Stimulated activated memory B cell treated with anti-CD40 and anti-IgM and Interleukin-4, amounts not matched to agents 10 μg/mL and 1 μg/mL and 100 μg/mL, for 72 hours (primary cell): ENCODE results near the gene EPB41.
A peak's percentile ranks its signal among the peaks of the same experiment; 100 is the strongest.
"Not testable (repeated sequence)": the region's sequence is repeated elsewhere in the genome, so short reads cannot be mapped to it uniquely, and the experiment has no call there.

ENCODE experiments used
- ATAC-seq: fragments of 150-1000 bp; cut with Tn5 transposase; 2 replicates; pipeline ENCODE4 v1.10.0; 2021
- H3K27ac Mint-ChIP-seq: one replicate; pipeline ENCODE4 v1.8.0; 2022; ENCODE audit warnings: mild to moderate bottlenecking, mixed read lengths
- H3K27me3 Mint-ChIP-seq: one replicate; pipeline ENCODE4 v1.8.0; 2022; ENCODE audit warnings: mixed read lengths
- H3K36me3 Mint-ChIP-seq: one replicate; pipeline ENCODE4 v1.8.0; 2022; ENCODE audit warnings: mixed read lengths
- H3K4me1 Mint-ChIP-seq: one replicate; pipeline ENCODE4 v1.8.0; 2022; ENCODE audit warnings: mixed read lengths
- H3K4me3 Mint-ChIP-seq: one replicate; pipeline ENCODE4 v1.8.0; 2022; ENCODE audit warnings: mild to moderate bottlenecking, moderate library complexity, mixed read lengths
- H3K9me3 Mint-ChIP-seq: one replicate; pipeline ENCODE4 v1.8.0; 2022; ENCODE audit warnings: mixed read lengths

EPB41 gene

DNA sequence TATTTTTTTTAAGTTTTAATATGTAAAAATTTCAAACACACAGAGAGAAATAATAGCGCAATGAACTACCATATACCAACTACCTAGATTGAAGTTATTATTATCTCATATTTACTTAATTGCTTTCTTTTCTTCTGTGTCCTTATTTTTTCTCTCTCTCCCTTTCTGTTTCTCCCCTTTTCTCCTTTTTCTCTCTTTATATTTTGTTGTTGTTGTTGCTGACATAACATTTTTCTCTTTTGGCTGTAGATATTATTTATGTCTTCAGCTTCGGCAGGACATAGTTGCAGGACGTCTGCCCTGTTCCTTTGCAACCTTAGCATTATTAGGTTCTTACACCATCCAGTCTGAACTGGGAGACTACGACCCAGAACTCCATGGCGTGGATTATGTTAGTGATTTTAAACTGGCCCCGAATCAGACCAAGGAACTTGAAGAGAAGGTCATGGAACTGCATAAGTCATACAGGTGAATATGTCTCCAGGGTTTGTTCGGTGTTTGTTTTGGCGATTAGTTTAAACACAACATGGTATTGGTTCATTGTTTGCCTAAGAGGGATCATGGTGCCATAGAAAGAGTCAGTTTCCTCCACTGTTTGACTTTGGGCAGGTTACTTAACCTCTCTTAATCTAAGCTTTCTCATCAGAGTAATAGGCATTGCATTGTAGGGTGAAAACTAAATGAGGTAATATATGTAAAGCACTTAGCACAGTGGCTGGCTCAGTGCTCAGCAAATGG, 103.8 kb downstream of the EPB41 start:
- H3K27me3 Mint-ChIP-seq, result no peaks in the 10 kb centered on the region
- H3K36me3 Mint-ChIP-seq, result peaks cover 24% of the 10 kb centered on the region
- no peaks in the 10 kb centered on the region for H3K9me3 Mint-ChIP-seq
- H3K4me1 Mint-ChIP-seq, result no peaks in the 10 kb centered on the region
- H3K4me3 Mint-ChIP-seq, result no peak overlapping the region
- no peak overlapping the region for H3K27ac Mint-ChIP-seq
- no peak for ATAC-seq

DNA sequence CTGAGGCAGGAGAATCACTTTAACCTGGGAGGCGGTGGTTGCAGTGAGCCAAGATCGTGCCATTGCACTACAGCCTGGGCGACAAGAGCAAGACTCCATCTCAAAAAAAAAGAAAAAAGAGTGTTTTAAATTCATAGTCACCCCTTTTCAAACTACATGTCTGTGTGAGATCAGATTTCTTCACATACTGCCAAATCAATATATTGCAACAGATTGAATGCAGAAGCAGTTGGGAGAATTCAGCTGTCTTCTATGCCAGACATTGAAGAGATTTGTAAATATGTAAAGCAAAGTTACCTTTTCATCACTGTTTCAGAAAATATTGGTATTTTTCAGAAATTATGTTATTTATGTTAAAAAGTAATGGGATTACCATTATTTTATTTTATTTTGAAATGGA, 108.3 kb downstream of the EPB41 start:
- H3K4me1 Mint-ChIP-seq, result peaks cover 7% of the 10 kb centered on the region
- no peak for ATAC-seq
- no peak overlapping the region for H3K27ac Mint-ChIP-seq
- H3K27me3 Mint-ChIP-seq, result no peaks in the 10 kb centered on the region
- no peaks in the 10 kb centered on the region for H3K9me3 Mint-ChIP-seq
- peaks cover 26% of the 10 kb centered on the region for H3K36me3 Mint-ChIP-seq
- no peak overlapping the region for H3K4me3 Mint-ChIP-seq

DNA sequence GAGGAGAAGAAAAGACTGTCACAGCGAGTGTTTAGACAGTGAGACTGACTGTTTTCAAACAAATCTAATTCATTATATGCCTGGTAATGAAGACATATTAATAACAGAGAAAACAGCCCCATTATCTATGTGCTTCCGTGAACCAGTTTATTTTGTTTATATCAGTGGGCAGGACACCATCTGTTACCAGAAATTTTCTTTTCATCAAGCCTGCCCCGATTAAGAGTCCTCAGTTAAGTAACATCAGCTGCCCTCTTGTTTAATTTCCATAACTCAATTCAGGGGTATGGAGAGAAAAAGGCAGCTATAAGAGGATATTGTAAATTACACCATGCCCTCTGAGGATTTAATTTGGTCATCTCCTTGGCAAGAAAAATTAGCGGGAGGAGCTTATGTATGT, 115.3 kb downstream of the EPB41 start:
- no peaks in the 10 kb centered on the region for H3K27me3 Mint-ChIP-seq
- H3K27ac Mint-ChIP-seq, result no peak overlapping the region
- no peak overlapping the region for H3K4me3 Mint-ChIP-seq
- H3K9me3 Mint-ChIP-seq, result no peaks in the 10 kb centered on the region
- ATAC-seq, result no peak
- H3K36me3 Mint-ChIP-seq, result peaks cover 41% of the 10 kb centered on the region
- H3K4me1 Mint-ChIP-seq, result peaks cover 7% of the 10 kb centered on the region

DNA sequence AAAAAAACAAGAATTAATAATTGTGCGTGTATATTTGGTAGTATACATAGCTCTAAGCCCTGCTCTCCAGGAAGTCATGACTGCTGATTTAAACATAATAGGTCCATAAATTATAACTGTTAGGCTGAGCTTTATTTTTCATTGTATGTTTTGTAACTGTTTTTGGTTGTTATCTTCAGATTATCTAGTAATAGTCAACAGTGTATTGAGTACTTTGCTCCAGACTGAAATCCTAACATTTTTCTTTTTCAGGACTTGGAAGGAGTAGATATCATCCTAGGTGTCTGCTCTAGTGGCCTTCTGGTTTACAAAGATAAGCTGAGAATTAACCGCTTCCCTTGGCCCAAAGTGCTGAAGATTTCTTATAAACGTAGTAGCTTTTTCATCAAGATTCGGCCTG, 118.5 kb downstream of the EPB41 start:
- Mint-ChIP-seq H3K4me1 (no peaks in the 10 kb centered on the region), H3K9me3 (no peaks in the 10 kb centered on the region), H3K36me3 (peaks cover 52% of the 10 kb centered on the region), H3K27me3 (no peaks in the 10 kb centered on the region), H3K27ac (no peak overlapping the region), H3K4me3 (no peak overlapping the region)
- no peak for ATAC-seq

DNA sequence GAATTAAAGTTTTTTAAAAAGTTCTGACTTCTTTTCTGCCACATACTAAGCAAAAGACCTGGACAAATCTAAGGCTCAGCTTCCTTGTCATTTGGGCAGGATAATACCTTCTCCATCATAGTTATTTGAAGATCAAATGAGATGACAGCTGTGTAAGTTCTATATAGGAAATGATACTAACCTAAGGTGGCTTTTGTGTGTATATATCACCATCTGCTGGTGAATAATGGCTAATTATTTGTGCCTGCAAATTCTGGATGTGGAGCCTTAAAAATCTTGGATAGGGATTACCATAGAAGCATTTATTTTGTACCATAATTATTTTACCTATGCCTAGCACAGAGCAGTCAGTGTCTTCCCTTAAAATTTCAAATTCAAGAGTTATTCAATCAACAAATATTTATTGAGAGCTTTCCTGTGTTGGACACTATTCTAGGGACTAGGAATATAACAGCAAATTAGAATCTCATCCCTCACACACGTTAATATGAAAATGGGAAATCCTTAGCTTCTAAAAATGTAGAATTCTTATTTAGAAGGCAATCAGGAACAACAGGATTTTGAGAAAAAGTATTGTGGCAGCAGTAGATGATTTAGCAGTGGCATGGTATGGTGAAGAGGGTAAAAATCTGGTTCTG, 119.6 kb downstream of the EPB41 start:
- no peaks in the 10 kb centered on the region for H3K27me3 Mint-ChIP-seq
- ATAC-seq, result no peak
- H3K27ac Mint-ChIP-seq, result no peak overlapping the region
- H3K4me1 Mint-ChIP-seq, result no peaks in the 10 kb centered on the region
- H3K36me3 Mint-ChIP-seq, result peaks cover 56% of the 10 kb centered on the region
- no peaks in the 10 kb centered on the region for H3K9me3 Mint-ChIP-seq
- H3K4me3 Mint-ChIP-seq, result no peak overlapping the region

DNA sequence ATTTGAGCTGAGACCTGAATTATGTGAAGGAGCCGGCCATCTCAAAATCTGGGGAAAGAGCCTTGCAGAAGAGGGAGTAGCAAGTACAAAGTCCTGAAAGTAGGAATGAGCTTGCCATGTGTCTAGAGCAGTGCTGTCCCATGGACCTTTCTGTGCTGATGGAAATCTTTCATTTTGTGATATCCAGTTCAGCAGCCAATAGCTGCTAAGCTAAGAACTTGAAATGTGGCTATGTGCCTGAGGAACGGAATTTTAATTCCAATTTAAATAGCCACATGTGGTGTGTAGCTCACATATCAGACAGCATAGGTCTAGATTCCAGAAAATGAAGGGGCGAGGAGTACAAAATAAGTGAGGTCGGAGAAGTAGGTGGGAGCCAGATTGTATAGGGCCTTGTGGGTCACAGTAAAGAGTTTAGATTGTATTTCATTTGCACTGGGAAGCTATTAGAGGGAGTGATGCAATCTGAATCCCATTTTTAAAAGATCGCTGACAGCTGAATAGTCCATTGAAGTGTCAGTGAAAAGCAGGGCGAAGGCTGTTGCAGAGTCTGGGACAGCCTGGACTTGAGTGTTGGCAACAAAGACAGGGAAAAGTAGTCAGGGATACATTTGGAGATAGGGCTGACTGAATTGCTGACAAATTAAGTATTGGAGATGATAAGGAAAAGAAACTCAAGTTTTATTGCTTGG, 129.1 kb downstream of the EPB41 start:
- no peaks in the 10 kb centered on the region for H3K27me3 Mint-ChIP-seq
- H3K9me3 Mint-ChIP-seq, result no peaks in the 10 kb centered on the region
- no peaks in the 10 kb centered on the region for H3K4me1 Mint-ChIP-seq
- ATAC-seq, result no peak
- no peak overlapping the region for H3K4me3 Mint-ChIP-seq
- peaks cover 39% of the 10 kb centered on the region for H3K36me3 Mint-ChIP-seq
- peak overlapping the region; percentile 12 for H3K27ac Mint-ChIP-seq

DNA sequence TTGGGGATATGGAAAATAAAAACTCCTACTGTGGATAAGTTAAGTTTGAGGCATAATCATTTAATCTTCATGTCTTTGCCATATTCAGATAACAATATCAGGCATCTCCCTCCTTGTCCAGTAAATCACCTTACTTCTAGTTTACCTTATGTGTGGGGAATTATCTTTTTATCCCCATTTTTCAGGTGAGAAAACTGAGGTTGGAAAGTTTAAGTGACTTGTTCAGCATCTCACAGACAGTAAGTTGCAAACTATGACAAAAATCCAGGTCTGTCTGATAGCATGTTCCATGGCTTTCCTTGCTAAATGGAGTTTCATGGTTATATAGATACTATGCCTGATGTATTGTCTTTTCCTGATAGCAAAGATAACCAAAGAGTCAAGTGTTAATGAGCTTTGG, 129.6 kb downstream of the EPB41 start:
- no peak for ATAC-seq
- H3K4me1 Mint-ChIP-seq, result no peaks in the 10 kb centered on the region
- H3K9me3 Mint-ChIP-seq, result no peaks in the 10 kb centered on the region
- H3K27ac Mint-ChIP-seq, result peak overlapping the region; percentile 12
- no peak overlapping the region for H3K4me3 Mint-ChIP-seq
- peaks cover 38% of the 10 kb centered on the region for H3K36me3 Mint-ChIP-seq
- H3K27me3 Mint-ChIP-seq, result no peaks in the 10 kb centered on the region

DNA sequence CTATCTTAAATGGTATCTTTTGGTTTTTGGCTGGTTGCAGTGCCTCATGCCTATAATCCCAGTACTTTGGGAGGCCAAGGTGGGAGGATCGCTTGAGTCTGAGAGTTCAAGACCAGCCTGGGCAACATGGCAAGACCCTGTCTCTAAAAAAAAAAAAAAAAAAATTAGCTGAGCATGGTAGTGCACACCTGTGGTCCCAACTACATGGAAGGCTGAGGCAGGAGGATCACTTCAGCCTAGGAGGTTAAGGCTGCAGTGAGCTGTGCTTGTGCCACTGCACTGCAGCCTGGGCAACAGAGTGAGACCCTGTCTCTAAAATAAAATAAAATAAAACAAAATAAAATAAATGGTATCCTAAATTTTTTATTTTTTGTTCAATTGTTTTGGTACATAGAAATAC, 131.3 kb downstream of the EPB41 start:
- not testable (repeated sequence) for H3K27ac Mint-ChIP-seq, H3K9me3 Mint-ChIP-seq, ATAC-seq, H3K4me1 Mint-ChIP-seq, H3K27me3 Mint-ChIP-seq, H3K4me3 Mint-ChIP-seq
- H3K36me3 Mint-ChIP-seq, result peaks cover 40% of the 10 kb centered on the region

DNA sequence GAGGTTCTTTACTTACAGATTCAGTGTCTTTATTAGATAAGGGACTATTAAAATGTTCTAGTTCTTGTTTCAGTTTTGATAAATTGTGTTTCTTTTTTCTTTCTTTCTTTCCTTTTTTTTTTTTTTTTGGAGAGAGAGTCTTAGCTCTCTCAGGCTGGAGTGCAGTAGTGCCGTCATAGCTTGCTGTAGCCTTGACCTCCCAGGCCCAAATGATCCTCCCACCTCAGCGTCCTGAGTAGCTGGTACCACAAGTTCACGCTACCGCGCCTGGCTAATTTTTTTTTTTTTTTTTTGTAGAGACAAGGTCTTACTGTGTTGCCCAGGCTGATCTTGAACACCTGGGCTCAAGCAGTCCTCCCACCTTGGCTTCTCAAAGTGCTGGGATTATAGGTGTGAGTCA, 132.8 kb downstream of the EPB41 start:
- no peak for ATAC-seq
- Mint-ChIP-seq H3K36me3 (peaks cover 37% of the 10 kb centered on the region), H3K4me1 (no peaks in the 10 kb centered on the region), H3K27ac (no peak overlapping the region), H3K9me3 (no peaks in the 10 kb centered on the region), H3K27me3 (no peaks in the 10 kb centered on the region), H3K4me3 (no peak overlapping the region)

DNA sequence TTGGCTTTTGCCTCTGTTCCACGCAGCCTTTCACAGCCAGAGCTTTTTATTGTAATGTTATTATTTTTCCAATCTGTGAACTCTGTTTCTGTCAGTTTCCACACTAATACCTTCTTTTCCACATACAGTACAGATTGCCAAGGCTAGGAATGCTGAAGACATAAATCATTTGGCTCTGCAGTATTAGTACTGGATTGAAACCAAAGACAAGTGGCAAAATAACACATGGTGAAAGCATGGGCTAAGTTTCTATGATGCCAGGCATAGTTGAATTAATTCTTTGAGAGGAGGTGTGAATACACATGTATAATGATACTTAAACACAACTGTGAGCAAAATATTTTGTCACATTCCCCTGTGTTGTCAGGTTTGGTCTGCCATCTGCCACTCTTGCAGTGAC, 135.8 kb downstream of the EPB41 start:
- Mint-ChIP-seq H3K9me3 (no peaks in the 10 kb centered on the region), H3K27ac (no peak overlapping the region), H3K4me3 (no peak overlapping the region), H3K4me1 (no peaks in the 10 kb centered on the region), H3K36me3 (peaks cover 20% of the 10 kb centered on the region), H3K27me3 (no peaks in the 10 kb centered on the region)
- ATAC-seq, result no peak

DNA sequence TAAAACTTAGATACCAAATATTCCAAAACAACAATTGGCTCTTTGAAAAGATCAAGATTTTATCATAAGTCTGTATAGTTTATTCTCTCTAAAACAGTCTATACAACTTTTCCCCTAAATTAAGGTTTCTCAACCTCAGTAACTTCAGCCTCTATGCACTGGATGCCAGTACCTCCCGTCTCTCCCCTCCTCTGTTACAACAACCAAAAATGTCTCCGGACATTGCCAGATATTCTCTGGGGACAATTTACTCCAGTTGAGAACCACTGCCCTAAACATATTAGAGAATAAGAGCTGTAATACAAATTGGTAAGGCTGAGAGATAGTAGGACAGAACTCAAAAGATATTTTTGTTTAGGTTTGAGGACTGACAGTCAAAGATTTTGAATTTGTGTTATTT, 137.7 kb downstream of the EPB41 start:
- Mint-ChIP-seq H3K4me3 (no peak overlapping the region), H3K27me3 (no peaks in the 10 kb centered on the region), H3K9me3 (no peaks in the 10 kb centered on the region), H3K36me3 (peaks cover 15% of the 10 kb centered on the region), H3K4me1 (no peaks in the 10 kb centered on the region), H3K27ac (no peak overlapping the region)
- ATAC-seq, result no peak

DNA sequence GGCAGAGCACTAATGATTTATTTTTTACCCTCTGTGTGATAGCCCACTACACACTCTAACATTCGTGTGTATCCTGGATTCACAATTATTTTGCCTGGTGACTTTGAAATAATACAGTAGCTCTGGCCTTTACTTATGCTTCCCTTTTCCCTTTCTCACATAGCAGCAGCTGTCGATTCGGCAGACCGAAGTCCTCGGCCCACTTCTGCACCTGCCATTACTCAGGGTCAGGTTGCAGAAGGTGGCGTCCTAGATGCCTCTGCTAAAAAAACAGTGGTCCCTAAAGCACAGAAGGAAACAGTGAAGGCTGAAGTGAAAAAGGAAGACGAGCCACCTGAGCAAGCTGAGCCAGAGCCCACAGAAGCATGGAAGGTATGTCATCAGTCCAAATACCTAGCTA, 138.6 kb downstream of the EPB41 start:
- Mint-ChIP-seq H3K36me3 (peaks cover 12% of the 10 kb centered on the region), H3K27ac (no peak overlapping the region), H3K4me3 (no peak overlapping the region), H3K4me1 (no peaks in the 10 kb centered on the region), H3K27me3 (no peaks in the 10 kb centered on the region), H3K9me3 (no peaks in the 10 kb centered on the region)
- no peak for ATAC-seq

DNA sequence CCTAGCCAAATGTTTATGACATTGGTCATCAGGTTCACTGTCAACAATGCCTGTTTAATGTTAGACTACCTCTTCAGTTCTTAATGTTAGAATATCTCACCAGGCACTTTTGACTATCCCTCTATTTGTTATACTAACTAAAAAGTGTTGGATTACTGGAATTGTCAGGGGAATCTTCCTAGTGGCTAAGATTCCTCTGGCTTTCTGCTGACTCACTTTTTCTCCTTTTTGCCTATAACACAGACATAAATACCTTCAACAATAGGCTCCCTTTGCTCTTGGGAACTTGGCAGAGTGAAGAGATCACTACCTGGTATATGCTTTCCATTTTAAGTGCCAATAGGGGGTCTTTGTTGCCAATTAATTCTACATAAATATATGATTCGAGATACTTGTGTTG, 140.8 kb downstream of the EPB41 start:
- no peak for ATAC-seq
- Mint-ChIP-seq H3K27ac (no peak overlapping the region), H3K27me3 (no peaks in the 10 kb centered on the region), H3K36me3 (peaks cover 10% of the 10 kb centered on the region), H3K4me1 (no peaks in the 10 kb centered on the region), H3K4me3 (no peak overlapping the region), H3K9me3 (no peaks in the 10 kb centered on the region)

DNA sequence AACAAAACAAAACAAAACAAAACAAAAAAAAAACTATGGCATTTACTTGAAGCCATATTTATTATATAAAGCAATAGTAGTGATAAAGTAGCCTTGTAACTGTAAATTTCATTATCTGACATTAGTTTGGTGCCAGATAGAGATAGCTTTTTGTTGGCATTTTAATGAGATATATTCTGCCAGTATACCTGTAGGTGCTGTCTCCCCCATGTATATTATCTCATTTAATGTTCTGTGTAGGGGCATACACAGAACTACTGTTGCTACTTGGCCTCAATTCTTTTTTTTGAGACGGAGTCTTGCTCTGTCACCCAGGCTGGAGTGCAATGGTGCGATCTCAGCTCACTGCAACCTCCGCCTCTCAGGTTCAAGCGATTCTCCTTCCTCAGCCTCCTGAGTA, 141.9 kb downstream of the EPB41 start:
- no peak overlapping the region for H3K4me3 Mint-ChIP-seq
- H3K27me3 Mint-ChIP-seq, result no peaks in the 10 kb centered on the region
- no peaks in the 10 kb centered on the region for H3K4me1 Mint-ChIP-seq
- H3K27ac Mint-ChIP-seq, result no peak overlapping the region
- peaks cover 13% of the 10 kb centered on the region for H3K36me3 Mint-ChIP-seq
- ATAC-seq, result no peak
- no peaks in the 10 kb centered on the region for H3K9me3 Mint-ChIP-seq

DNA sequence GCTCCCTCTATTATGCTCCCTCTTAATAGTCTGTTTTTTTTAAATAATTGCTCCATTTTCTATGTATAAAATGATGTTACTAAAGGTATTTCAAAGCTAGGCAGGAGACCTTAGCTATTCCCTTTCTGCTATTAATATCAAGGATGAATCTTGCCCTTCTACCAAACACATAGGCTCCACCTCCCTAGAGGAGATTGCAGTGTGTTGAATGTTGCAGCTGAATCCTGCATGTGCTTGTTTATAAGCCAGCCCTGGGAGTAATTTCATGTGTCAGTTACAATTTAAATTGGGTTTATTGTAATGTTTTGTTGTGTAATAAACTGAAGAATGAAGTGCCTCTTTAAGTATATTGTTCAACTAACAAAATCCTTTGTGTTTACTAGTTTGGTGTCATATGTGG, 143.3 kb downstream of the EPB41 start:
- Mint-ChIP-seq H3K9me3 (no peaks in the 10 kb centered on the region), H3K4me1 (no peaks in the 10 kb centered on the region), H3K27me3 (no peaks in the 10 kb centered on the region), H3K27ac (no peak overlapping the region), H3K36me3 (peaks cover 13% of the 10 kb centered on the region), H3K4me3 (no peak overlapping the region)
- no peak for ATAC-seq
